HG02610 (cell line): ENCODE results near the gene BNIPL.

Experiments
- ATAC-seq: cut with Tn5 transposase; IDR thresholded peaks from one replicate; pipeline ENCODE4 v1.9.1; 2021; ENCODE audit warnings: mild to moderate bottlenecking, moderate library complexity; ENCODE audit not compliant: unreplicated experiment

Gene BNIPL

DNA sequence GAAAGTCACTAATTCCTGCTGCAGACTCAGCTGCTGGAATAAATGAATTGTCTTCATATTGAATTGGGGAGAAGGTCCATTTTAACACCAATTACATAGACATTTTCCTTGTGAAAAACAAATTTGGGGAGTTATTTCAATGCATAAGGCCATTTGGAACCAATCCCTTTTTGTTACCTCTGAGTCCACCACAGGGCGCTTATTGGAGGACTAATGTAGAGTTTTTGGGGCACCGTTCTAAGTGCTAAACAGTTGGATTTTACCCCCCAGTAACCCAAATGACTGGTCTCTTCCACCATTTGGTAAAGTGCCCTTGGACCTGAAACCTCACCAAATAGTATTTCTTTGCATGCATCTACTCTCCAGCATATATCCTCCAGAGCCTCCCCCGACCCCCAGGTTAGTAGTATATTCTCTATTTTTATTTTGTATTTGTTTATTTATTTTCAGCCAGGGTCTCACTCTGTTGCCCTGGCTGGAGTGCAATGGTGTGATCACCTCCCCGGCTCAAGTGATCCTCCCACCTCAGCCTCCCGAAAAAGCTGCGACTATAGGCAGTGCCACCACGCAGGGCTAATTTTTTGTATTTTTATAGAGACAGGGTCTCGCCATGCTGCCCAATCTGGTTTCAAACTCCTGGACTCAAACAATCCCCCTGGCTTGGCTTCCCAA lies 26.6 kb upstream of the BNIPL start:
- no peak for ATAC-seq

DNA sequence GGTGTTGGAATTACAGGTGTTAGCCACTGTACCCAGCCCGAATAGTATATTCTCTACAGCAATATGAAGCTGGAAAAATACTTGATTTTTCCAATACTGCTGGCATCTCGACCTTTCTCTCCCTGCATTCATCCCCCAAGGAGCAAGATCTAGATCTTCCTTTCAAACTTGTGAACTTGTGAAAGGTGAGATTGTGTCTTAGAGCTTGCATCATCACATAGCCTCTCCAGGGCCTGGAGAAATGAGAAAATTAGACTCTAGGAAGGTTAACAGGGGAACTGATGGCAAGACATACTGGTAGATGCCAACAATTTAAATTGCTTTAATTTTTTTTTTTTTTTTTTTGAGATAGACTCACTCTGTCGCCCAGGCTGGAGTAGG lies 26.1 kb upstream of the BNIPL start:
- ATAC-seq, result no peak

DNA sequence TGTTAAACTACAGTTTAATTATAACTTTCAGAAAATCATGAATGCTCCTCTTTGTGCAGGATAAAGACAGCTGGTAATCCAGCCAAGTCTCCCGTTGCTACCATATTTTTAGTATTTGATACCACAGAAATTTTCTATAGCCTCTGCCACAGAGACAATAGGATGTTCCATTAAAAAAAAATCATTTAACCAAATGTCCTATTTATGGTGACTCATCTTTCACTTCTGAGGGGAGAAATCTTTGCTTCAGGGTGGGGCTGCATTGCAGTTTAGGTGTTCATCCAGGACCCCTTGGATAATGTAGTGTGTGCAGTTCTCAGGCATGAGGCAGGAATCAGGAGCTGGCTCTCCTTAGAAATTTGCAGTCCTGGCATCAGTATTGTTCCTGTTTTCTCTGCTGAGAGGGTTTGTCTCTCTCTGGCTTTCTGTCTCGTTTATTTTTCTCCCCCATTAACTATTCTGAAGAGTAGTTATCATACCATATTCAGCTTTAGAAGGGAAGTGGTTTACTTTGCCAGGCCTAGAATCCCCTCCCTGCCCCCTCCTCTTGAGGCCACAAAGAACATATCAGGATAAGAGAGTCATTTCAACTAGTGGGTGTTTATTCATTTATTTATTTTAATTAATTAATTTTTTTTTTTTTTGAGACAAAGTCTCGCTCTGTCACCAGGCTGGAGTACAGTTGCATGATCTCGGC lies 25.1 kb upstream of the BNIPL start:
- ATAC-seq, result no peak

DNA sequence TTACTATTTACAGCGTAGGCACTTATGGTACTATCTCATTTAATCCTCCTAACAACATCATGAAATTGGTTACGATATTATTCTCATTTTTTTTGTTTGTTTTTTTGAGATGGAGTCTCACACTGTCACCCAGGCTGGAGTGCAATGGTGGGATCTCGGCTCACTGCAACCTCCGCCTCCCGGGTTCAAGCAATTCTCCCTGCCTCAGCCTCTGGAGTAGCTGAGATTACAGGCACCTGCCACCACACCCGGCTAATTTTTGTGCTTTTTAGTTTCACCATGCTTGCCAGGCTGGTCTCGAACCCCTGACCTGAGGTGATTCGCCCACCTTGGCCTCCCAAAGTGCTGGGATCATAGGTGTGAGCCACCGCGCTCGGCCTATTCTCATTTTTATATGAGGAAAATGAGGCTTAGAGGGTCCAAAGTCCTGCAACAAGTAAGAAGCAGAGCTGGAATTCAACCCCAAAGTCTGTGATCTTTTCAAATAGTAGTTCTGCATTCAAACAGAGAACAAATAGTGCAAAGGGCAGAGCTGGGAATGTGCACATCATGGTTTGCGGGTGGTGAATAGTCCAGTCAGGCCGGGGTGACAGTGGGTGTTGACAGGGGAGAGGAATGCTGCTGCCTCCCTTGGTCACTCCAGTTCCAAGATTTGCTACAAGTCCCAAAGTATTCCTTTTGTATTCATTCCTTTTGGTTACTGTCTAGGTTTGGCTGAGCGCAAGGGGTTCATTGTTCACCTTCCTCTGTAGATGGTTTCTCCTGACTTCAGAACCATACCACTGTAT lies 23.5 kb upstream of the BNIPL start:
- ATAC-seq, result no peak

DNA sequence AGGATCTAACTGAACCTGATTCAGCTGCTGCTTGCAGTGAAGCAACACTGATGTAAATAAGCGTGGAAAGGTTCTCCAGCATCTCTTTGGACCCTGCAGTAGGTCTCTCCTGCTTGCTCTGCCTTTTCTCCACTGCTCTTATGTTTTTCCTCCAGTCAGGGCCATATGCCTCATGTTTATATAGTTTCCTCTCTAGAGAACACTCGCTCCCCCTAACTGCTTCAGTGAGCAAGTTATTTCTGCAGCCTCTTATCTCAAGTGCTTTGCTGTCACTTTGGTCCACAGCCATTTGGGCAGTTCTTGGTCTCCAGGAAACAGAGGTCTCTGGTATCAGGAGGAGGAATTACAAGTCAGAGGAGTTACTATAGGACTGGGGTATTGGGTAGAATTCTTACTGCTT lies 22.9 kb upstream of the BNIPL start:
- no peak for ATAC-seq

DNA sequence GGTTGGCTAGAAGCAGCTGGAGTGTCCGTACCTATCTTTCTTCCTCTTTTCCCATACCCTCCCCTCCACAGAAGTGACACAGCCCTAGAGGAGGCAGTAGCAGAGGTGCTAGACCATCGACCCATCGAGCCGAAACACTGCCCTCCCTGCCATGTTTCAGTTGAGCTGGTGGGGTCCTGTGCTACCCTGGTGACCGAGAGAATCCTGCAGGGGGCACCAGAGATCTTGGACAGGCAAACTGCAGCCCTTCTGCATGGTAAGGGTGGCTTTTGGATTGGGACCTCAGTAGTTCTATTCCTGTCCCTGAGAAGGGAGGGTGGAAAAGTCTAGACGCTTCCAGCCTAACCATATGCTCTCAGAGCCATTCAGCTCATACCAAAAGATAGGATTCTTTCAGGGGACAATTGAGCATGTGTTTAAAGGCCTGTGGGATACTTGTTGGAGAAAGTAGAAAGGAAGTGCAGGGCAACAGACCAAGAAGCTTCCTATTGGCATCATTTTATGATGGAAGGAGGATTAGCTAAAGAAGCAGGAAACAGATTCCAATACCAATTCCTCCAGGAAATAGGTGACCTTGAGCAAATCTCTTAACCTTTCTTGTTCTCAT lies 11.7 kb upstream of the BNIPL start:
- peak; percentile 59 for ATAC-seq

DNA sequence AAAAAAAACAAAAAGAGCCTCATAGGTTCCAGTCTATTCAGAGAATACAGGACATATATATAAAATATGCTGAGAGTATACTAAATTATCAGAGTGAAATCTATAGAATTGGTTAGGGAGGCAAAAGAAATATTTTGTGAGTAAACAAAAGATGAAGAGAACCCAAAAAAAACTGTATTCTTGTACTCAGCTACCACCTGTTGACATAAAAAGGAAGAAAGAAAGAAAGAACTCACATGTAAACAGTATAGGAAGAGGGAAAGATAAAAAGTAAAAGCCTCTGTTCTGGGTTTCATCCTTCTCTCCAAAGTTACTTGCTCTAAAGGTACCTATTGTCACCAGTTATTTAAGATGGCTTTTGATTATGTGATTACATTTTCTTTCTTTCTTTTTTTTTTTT lies 9.9 kb upstream of the BNIPL start:
- ATAC-seq, result no peak

DNA sequence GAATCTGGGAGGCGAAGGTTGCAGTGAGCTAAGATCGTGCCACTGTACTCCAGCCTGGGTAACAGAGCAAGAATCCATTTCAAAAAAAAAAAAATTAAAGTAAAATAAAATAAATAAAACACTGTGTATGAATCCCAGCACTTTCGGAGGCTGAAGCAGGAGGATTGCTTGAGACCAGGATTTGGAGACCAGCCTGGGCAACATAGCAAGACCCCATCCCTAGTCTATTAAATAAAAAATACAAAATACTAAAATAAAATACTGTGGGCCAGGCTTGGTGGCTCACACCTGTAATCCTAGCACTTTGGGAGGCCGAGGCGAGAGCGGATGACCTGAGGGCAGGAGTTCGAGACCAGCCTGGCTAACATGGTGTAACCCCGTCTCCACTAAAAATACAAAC lies 4.2 kb upstream of the BNIPL start:
- no peak for ATAC-seq

DNA sequence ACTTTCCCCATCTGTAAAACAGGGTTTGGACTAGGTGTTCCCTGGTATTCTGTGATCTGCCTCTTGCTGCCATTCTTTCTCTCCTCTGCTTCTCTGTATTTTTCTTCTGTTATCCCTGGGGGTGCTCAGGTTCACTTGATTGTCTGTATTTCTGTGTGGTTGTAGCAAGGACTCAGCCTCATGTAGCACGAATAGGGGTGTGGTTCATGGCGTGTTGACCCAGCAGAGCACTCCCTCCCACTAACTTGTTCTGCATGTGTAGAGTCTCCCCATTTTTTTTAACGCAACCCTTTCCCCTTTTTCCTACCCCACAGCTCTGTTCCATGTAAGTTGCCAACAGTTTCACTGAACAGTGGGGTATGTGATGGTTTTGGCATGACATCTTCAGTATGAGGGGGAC lies 1.2 kb upstream of the BNIPL start:
- ATAC-seq, result no peak

DNA sequence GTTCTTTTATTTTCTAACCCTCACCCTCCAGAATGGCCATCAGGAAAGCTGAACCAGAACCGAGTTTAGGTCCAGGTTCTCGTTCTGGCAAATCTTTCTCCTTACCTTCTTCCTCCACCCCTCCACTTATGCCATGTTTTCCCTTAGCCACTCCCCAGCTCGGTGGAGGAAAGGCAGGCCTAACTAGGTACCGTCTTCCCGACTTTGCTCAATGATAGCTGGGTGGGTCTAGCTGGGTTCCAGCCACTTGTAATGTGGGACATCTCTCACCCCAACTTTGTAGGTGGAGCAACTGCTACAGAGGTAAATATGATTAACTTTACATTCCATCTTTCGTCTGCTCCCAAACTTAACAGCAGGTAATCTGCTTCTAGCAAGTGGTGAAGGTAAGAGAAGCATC lies 646 bp downstream of the BNIPL start:
- no peak for ATAC-seq

DNA sequence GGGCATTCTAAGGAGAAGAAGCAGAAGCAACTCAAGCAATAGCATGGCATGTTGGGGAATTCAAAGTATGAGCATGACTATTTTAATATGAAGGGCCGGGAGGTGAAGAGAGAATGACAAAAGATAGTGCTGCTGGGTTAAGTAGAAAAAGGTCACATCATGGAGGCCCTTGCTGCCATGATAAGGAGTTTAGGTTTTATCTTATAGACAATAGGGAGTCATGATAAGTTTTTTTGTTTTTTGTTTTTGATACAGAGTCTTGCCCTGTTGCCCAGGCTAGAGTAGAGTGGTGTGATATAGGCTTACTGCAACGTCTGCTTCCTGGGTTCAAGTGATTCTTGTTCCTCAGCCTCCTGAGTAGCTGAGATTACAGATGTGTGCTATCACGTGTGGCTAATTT lies 3.1 kb downstream of the BNIPL start:
- no peak for ATAC-seq

DNA sequence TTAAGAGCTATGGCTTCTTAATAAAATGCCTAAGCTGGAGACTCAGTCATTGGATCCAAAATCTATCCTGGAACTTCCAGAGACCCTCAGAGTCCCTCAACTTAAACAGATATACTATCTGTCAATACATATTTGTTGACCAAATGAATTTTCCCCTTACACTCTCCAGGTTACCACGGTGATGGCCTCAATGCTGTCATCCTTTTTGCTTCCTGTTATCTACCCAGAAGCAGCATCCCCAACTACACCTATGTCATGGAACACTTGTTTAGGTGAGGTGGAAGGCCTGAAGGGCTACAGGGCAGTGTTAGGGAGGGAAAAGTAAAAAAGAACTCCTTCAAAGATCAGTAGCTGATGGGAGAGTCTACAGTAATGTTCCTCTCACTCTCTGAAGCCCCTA lies 6.8 kb downstream of the BNIPL start:
- ATAC-seq, result no peak

DNA sequence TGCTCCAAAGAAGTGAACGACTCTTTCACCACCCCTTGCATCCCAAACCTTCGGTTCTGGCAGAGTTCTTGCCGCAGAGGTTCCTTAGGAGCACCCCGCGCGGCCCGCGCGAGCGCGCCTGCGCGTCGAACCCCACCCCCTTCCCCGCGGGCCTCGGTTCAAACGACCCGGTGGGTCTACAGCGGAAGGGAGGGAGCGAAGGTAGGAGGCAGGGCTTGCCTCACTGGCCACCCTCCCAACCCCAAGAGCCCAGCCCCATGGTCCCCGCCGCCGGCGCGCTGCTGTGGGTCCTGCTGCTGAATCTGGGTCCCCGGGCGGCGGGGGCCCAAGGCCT lies 11.2 kb downstream of the BNIPL start, which contains the start of gene C1orf56:
TSS of gene C1orf56 (plus strand) at position 161 of the 334 bp plus-strand sequence. CDS start at position 258, 97 bp downstream.
- peak; percentile 53 for ATAC-seq

DNA sequence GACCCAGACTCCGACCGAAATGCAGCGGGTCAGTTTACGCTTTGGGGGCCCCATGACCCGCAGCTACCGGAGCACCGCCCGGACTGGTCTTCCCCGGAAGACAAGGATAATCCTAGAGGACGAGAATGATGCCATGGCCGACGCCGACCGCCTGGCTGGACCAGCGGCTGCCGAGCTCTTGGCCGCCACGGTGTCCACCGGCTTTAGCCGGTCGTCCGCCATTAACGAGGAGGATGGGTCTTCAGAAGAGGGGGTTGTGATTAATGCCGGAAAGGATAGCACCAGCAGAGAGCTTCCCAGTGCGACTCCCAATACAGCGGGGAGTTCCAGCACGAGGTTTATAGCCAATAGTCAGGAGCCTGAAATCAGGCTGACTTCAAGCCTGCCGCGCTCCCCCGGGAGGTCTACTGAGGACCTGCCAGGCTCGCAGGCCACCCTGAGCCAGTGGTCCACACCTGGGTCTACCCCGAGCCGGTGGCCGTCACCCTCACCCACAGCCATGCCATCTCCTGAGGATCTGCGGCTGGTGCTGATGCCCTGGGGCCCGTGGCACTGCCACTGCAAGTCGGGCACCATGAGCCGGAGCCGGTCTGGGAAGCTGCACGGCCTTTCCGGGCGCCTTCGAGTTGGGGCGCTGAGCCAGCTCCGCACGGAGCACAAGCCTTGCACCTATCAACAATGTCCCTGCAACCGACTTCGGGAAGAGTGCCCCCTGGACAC lies 11.7 kb downstream of the BNIPL start:
- peak; percentile 45 for ATAC-seq

DNA sequence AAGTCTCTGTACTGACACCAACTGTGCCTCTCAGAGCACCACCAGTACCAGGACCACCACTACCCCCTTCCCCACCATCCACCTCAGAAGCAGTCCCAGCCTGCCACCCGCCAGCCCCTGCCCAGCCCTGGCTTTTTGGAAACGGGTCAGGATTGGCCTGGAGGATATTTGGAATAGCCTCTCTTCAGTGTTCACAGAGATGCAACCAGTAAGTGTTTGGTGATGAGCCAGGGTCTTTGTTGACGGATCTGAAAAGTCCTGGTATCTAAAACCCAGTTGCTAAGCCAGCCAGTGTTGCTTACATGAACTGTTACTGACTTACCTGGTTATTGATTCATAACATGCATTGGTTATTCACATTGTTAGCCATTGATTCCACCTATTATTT lies 12.3 kb downstream of the BNIPL start:
- ATAC-seq, result no peak

DNA sequence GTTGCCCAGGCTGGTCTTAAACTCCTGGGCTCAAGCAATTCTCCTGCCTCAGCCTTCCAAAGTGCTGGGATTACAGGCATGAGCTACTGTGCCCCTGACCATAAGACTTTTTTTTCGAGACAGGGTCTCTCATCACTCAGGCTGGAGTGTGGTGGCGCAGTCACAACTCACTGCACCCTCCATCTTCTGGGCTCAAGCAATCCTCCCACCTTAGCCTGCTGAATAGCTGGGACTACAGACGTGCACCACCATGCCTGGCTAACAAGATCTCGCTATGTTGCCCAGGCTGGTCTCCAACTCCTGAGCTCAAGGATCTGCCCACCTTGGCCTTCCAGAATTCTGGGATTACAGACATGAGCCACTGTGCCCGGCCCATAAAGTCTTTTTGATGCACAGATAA lies 13.1 kb downstream of the BNIPL start:
- ATAC-seq, result no peak

DNA sequence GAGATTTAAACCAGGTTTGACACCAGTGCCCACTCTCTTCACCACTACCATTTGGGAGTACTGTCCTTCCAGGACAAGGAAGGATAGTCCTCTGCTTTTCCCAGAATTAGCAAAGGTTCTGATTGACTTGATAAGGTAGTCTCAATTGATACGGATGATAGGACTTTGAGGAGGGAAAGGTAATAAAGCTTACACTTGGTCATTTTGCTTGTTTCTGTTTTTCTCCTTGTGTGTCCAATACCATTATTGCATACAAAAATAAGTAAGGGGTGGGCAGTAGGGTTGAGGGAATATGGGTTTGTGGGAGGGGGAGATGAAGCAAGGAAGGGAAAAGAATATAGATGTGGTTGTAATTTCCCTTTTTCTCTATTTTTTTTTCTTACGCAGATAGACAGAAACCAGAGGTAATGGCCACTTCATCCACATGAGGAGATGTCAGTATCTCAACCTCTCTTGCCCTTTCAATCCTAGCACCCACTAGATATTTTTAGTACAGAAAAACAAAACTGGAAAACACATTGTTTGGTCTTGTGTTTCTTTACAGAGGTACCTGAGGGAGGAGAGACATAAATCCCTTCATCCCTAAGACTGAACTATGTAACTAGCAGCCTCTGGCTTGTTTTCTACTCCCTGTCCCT lies 13.8 kb downstream of the BNIPL start:
- ATAC-seq, result no peak

DNA sequence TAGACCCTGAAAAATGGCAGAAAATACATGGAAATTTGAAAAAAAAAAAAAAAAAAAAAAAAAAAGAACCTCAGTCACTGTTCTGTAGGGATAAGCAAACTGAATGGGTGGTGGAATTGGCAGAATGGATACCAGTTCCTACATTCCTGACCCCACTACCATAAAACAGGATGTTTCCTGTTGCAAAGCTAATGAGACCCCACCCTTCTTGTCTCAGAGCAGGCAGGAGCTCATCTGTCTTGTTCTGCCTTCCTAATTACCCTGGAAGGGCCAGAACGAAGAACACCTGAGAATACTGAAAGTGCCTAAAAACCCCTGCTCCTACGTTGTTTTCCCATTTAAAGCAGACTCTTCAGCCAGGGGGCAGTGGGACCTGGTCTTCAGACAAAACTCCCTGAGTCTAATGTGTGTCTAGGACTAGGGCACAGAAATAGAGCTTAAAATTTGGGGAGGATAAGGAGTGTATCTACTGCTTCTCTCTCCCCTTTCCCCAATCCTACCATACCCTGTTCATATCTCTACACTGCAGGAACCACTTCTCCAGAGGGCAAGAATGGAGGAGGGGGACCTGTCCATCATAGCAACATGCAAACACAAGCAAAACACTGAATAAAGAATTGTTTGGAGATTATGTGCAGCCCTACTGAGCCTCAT lies 15.1 kb downstream of the BNIPL start:
- no peak for ATAC-seq

DNA sequence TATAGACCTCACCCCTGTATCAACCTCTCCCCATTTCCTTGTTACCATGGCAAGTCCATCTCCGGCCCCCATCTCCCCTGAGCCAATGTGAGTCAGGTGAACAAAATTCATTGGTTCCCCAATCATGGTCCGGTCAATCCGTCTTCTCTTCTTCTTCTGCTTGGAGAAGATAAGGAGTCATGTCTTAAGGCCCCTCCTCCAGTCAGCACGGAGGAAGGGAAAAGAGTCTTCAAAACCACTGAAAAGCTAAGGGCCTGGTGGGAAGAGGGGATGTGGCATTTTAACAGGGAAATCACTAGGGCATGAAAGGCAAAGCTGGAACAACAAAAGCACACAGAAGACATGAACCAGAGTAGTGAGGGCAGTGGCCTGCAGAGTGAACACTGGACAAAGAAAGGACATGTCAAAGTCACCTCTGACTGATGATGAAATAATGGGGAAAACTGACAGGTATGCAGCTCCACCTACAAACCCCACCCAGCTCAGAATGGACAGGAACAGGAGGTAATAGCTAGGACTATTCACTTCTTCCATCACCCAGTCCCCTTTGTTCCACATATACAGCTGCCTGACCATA lies 18.7 kb downstream of the BNIPL start:
- ATAC-seq, result no peak

DNA sequence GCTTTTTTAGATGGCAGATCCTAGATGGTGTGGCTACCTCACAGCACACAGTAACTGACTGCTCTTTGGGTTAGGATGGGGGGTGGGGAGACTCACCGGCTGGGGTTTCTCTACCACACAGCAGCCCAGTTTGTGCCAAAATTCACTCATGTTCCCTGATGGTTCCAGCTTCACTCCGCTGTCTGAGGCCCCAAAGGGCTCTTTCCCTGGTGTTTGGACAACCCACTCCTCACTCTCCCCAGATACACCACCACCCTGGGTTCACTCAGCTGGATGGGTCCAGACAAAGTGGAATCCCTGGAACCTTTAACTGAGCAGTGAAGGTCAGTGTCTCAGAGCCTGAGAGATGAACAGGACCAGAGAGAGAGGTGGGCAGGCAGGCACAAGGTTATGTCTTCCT lies 19.2 kb downstream of the BNIPL start:
- no peak for ATAC-seq
